ENCODE measurements around the gene EPO.
"Not testable (repeated sequence)": the region's sequence is repeated elsewhere in the genome, so short reads cannot be mapped to it uniquely, and the experiment has no call there.

Gene EPO

GRCh38 chr7:100753750-100754149, 33.5 kb downstream of the EPO start:
- DNase-seq (ENCODE audit: extremely low spot score), result no peak
- ChIA-PET POLR2A (interaction anchor here (0.6 kb wide), 1 partner anchor 13 kb away, joined by 3 read pairs; no protein-coding TSS in a partner anchor), CTCF (interaction anchor here (0.6 kb wide), 1 partner anchor 25 kb away, joined by 5 read pairs; no protein-coding TSS in a partner anchor)
- TF ChIP-seq ZNF384 (IDR thresholded peaks at IDR 0.05) (peak; percentile 27; the same call in 1 of the 2 replicates), ARNT (IDR thresholded peaks at IDR 0.05) (no peak)

- ChIA-PET POLR2A (no interaction called here), CTCF (no interaction called here)
- DNase-seq (ENCODE audit: extremely low spot score), result no peak
- no peak for TF ChIP-seq TARDBP (IDR thresholded peaks at IDR 0.05)
- TF ChIP-seq L3MBTL2 (conservative IDR thresholded peaks at IDR 0.05), result no peak
- no peak for TF ChIP-seq CTBP1 (IDR thresholded peaks at IDR 0.05; ENCODE audit: borderline replicate concordance)
- no peak for TF ChIP-seq ELF4 (IDR thresholded peaks at IDR 0.05)
- TF ChIP-seq PKNOX1 (IDR thresholded peaks at IDR 0.05), result no peak
- no peak for TF ChIP-seq LEF1 (IDR thresholded peaks at IDR 0.05; ENCODE audit: borderline replicate concordance)
- no peak for TF ChIP-seq BHLHE40 (IDR thresholded peaks at IDR 0.05; ENCODE audit: borderline replicate concordance)
- no peak for TF ChIP-seq NFRKB (IDR thresholded peaks at IDR 0.05)
- TF ChIP-seq FOXM1 (IDR thresholded peaks at IDR 0.05; ENCODE audit: borderline replicate concordance), result no peak
- no peak for TF ChIP-seq FOXA1 (IDR thresholded peaks at IDR 0.05)
- no peak for TF ChIP-seq ZNF384 (IDR thresholded peaks at IDR 0.05)
- no peak for TF ChIP-seq HDGF (IDR thresholded peaks at IDR 0.05; ENCODE audit: borderline replicate concordance)
- no peak for TF ChIP-seq FOXK2 (IDR thresholded peaks at IDR 0.05)
- TF ChIP-seq ARNT (IDR thresholded peaks at IDR 0.05), result no peak
- no peak for TF ChIP-seq SP1 (IDR thresholded peaks at IDR 0.05)
- no peak for TF ChIP-seq SUZ12 (IDR thresholded peaks at IDR 0.05)
Observed at GRCh38 chr7:100759357-100760171, 39.3 kb downstream of the EPO start.

- POLR2A ChIA-PET; DNase-seq (ENCODE audit: extremely low spot score): not testable (repeated sequence)
- CTCF ChIA-PET, result interaction anchor here (0.7 kb wide), 1 partner anchor 127 kb away, joined by 3 read pairs; the partner anchor contains the start of gene UFSP1
Observed at GRCh38 chr7:100762841-100763240, 42.6 kb downstream of the EPO start.

GRCh38 chr7:100763556-100764140, 43.4 kb downstream of the EPO start:
- POLR2A ChIA-PET, result no interaction called here
- no peak for DNase-seq (ENCODE audit: extremely low spot score)

DNA sequence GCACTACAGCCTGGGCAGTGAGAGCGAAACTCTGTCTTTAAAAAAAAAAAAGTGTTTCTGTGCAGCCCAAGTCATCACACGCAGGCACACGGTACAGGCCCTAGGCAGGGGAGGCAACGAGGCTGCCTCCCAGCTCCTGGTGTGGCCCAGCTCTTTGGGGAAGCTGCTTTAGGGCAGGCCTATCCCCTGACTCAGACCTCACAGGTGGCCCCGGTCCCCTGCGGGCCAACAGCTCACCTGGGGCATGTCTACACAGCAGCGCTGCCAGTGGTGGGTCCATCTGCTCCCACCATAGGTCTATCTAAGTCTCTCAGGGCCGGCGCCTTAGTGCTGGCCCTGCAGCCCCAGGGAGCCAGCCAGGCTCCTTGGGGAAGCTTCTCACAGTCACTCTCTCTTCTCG, 44.6 kb downstream of the EPO start:
- TF ChIP-seq ELF4 (IDR thresholded peaks at IDR 0.05) (no peak), FOXK2 (IDR thresholded peaks at IDR 0.05) (no peak), LEF1 (IDR thresholded peaks at IDR 0.05; ENCODE audit: borderline replicate concordance) (no peak), FOXM1 (IDR thresholded peaks at IDR 0.05; ENCODE audit: borderline replicate concordance) (no peak), NFRKB (IDR thresholded peaks at IDR 0.05) (no peak)
- no peak for DNase-seq (ENCODE audit: extremely low spot score)
- POLR2A ChIA-PET, result no interaction called here
- CTCF ChIA-PET, result no interaction called here

More at GRCh38 chr7:100763556-100764140, 43.4 kb downstream of the EPO start:
- CTCF ChIA-PET, result no interaction called here
- TF ChIP-seq FOXK2 (IDR thresholded peaks at IDR 0.05) (no peak), ELF4 (IDR thresholded peaks at IDR 0.05) (no peak), NFRKB (IDR thresholded peaks at IDR 0.05) (no peak), SP1 (IDR thresholded peaks at IDR 0.05) (no peak), HDGF (IDR thresholded peaks at IDR 0.05; ENCODE audit: borderline replicate concordance) (no peak), CTBP1 (IDR thresholded peaks at IDR 0.05; ENCODE audit: borderline replicate concordance) (no peak), BHLHE40 (IDR thresholded peaks at IDR 0.05; ENCODE audit: borderline replicate concordance) (no peak), SUZ12 (IDR thresholded peaks at IDR 0.05) (no peak), TARDBP (IDR thresholded peaks at IDR 0.05) (no peak), FOXM1 (IDR thresholded peaks at IDR 0.05; ENCODE audit: borderline replicate concordance) (no peak), PKNOX1 (IDR thresholded peaks at IDR 0.05) (no peak), ARNT (IDR thresholded peaks at IDR 0.05) (no peak), L3MBTL2 (conservative IDR thresholded peaks at IDR 0.05) (no peak), ZNF384 (IDR thresholded peaks at IDR 0.05) (no peak)

- ChIA-PET POLR2A (no interaction called here), CTCF (no interaction called here)
- no peak for DNase-seq (ENCODE audit: extremely low spot score)
- TF ChIP-seq SUZ12 (IDR thresholded peaks at IDR 0.05) (no peak), HDGF (IDR thresholded peaks at IDR 0.05; ENCODE audit: borderline replicate concordance) (no peak), SP1 (IDR thresholded peaks at IDR 0.05) (no peak)
Observed at GRCh38 chr7:100765250-100765649, 45.0 kb downstream of the EPO start.

- CTCF ChIA-PET, result no interaction called here
- POLR2A ChIA-PET, result no interaction called here
- no peak for DNase-seq (ENCODE audit: extremely low spot score)
- TF ChIP-seq BHLHE40 (IDR thresholded peaks at IDR 0.05; ENCODE audit: borderline replicate concordance) (no peak), LEF1 (IDR thresholded peaks at IDR 0.05; ENCODE audit: borderline replicate concordance) (no peak), HDGF (IDR thresholded peaks at IDR 0.05; ENCODE audit: borderline replicate concordance) (no peak), FOXK2 (IDR thresholded peaks at IDR 0.05) (no peak), NFRKB (IDR thresholded peaks at IDR 0.05) (no peak), PKNOX1 (IDR thresholded peaks at IDR 0.05) (no peak), CTBP1 (IDR thresholded peaks at IDR 0.05; ENCODE audit: borderline replicate concordance) (no peak), TARDBP (IDR thresholded peaks at IDR 0.05) (no peak), SUZ12 (IDR thresholded peaks at IDR 0.05) (no peak), SP1 (IDR thresholded peaks at IDR 0.05) (no peak), L3MBTL2 (conservative IDR thresholded peaks at IDR 0.05) (no peak), ZNF384 (IDR thresholded peaks at IDR 0.05) (no peak), ELF4 (IDR thresholded peaks at IDR 0.05) (no peak)
Observed at GRCh38 chr7:100768784-100769183, 48.5 kb downstream of the EPO start.

Data from HEK293T (cell line).